NCI-H146 treated with DMSO at 0.1 percent for 48 hours (cell line): ENCODE results near the gene C2orf68.
A peak's percentile ranks its signal among the peaks of the same experiment; 100 is the strongest.
"Not testable (repeated sequence)": the region's sequence is repeated elsewhere in the genome, so short reads cannot be mapped to it uniquely, and the experiment has no call there.

ENCODE experiments used
- DNase-seq: peaks from one replicate; lab custom pipeline; 2025; ENCODE audit not compliant: unreplicated experiment; lab: John Stamatoyannopoulos, UW

Gene C2orf68

GRCh38 chr2:85631316-85631715 lies 19.4 kb upstream of the C2orf68 start:
- DNase-seq = no peak

- DNase-seq = no peak
Observed at GRCh38 chr2:85628658-85629057, 16.8 kb upstream of the C2orf68 start.

- DNase-seq = no peak
Observed at GRCh38 chr2:85623991-85624390, 12.1 kb upstream of the C2orf68 start.

GRCh38 chr2:85621338-85621737 lies 9.5 kb upstream of the C2orf68 start:
- DNase-seq = no peak

GRCh38 chr2:85619617-85620016 lies 7.8 kb upstream of the C2orf68 start:
- no peak for DNase-seq

GRCh38 chr2:85617723-85618122 lies 5.9 kb upstream of the C2orf68 start:
- DNase-seq = not testable (repeated sequence)

GRCh38 chr2:85615413-85615728 lies 3.5 kb upstream of the C2orf68 start:
- no peak for DNase-seq

- not testable (repeated sequence) for DNase-seq
Observed at GRCh38 chr2:85614757-85615156, 2.9 kb upstream of the C2orf68 start.

- DNase-seq = no peak
Observed at GRCh38 chr2:85613717-85614515, 2.0 kb upstream of the C2orf68 start.

- no peak for DNase-seq
Observed at GRCh38 chr2:85611217-85611704, 605 bp downstream of the C2orf68 start.

- DNase-seq = no peak
Observed at GRCh38 chr2:85607268-85608215, 4.3 kb downstream of the C2orf68 start.

- DNase-seq = no peak
Observed at GRCh38 chr2:85606116-85606455, 5.8 kb downstream of the C2orf68 start.

GRCh38 chr2:85605406-85606115 lies 6.3 kb downstream of the C2orf68 start:
- no peak for DNase-seq

GRCh38 chr2:85604568-85605339 lies 7.1 kb downstream of the C2orf68 start:
- DNase-seq = no peak

- DNase-seq = not testable (repeated sequence)
Observed at GRCh38 chr2:85604133-85604444, 7.8 kb downstream of the C2orf68 start.

- DNase-seq = peak; percentile 76
Observed at GRCh38 chr2:85602476-85603234, 9.2 kb downstream of the C2orf68 start, which contains the start of gene TMEM150A. Gene TMEM150A (minus strand): TSS chr2:85602698. CDS start chr2:85601948, 750 bp downstream.

- DNase-seq = no peak
Observed at GRCh38 chr2:85601771-85602475, 9.9 kb downstream of the C2orf68 start.

- no peak for DNase-seq
Observed at GRCh38 chr2:85600951-85601770, 10.7 kb downstream of the C2orf68 start.

- DNase-seq = no peak
Observed at GRCh38 chr2:85600235-85600575, 11.7 kb downstream of the C2orf68 start.
